Nucleus accumbens (tissue), 56 donors: ENCODE data around the gene SPAG9.
A peak's percentile ranks its signal among the peaks of the same experiment; 100 is the strongest.
"Not testable (repeated sequence)": the region's sequence is repeated elsewhere in the genome, so short reads cannot be mapped to it uniquely, and the experiment has no call there.

Experiments
- DNase-seq, 56 donors: peaks; one replicate each; lab custom pipeline; 2025; lab: John Stamatoyannopoulos, UW

SPAG9 gene

GRCh38 chr17:51144266-51145022 is 23.8 kb upstream of the SPAG9 start:
- DNase-seq, result no peak

- no peak for DNase-seq
These were observed 21.9 kb upstream of the SPAG9 start for GRCh38 chr17:51142597-51142996.

GRCh38 chr17:51135956-51136355 is 15.3 kb upstream of the SPAG9 start:
- DNase-seq, result no peak

- no peak for DNase-seq
These were observed 12.7 kb upstream of the SPAG9 start for GRCh38 chr17:51133365-51133764.

- DNase-seq, result no peak
These were observed 12.3 kb upstream of the SPAG9 start for GRCh38 chr17:51132964-51133319.

- no peak for DNase-seq
These were observed 7.4 kb upstream of the SPAG9 start for GRCh38 chr17:51128076-51128475.

GRCh38 chr17:51124640-51125503 is 4.2 kb upstream of the SPAG9 start:
- no peak for DNase-seq

GRCh38 chr17:51122473-51123115 is 1.9 kb upstream of the SPAG9 start:
- not testable (repeated sequence) for DNase-seq

- peak in 54 of 56 donors; percentile 3 to 87 (median 52) for DNase-seq
These were observed 1.2 kb upstream of the SPAG9 start for GRCh38 chr17:51121620-51122472.

GRCh38 chr17:51120357-51120738 is 320 bp downstream of the SPAG9 start:
- peak in 30 of 56 donors; percentile 26 to 78 (median 61) for DNase-seq

- DNase-seq, result peak in 33 of 56 donors; percentile 3 to 61 (median 32)
These were observed 982 bp downstream of the SPAG9 start for GRCh38 chr17:51119415-51120356.

GRCh38 chr17:51118330-51119195 is 2.1 kb downstream of the SPAG9 start:
- peak in 2 of 56 donors; percentile 1 to 20 for DNase-seq

GRCh38 chr17:51115179-51115578 is 5.5 kb downstream of the SPAG9 start:
- DNase-seq, result no peak

GRCh38 chr17:51112303-51113222 is 8.1 kb downstream of the SPAG9 start:
- not testable (repeated sequence) for DNase-seq

GRCh38 chr17:51107778-51108177 is 12.9 kb downstream of the SPAG9 start:
- no peak for DNase-seq

GRCh38 chr17:51103451-51103850 is 17.2 kb downstream of the SPAG9 start:
- DNase-seq, result no peak

- no peak for DNase-seq
These were observed 17.6 kb downstream of the SPAG9 start for GRCh38 chr17:51103050-51103449.
